Stomach (tissue), 4 donors: ENCODE results near the gene TNRC18.

ENCODE experiments used
- CTCF ChIP-seq, 7 experiments: fragments of 450-650 bp in 4 of 7; fragments of 200-600 bp in 3 of 7; sonication (generic) in 3 of 7; IDR thresholded peaks; one replicate each; pipeline ENCODE4 v1.5.1; 2016 to 2019; ENCODE audit warnings: antibody characterized with exemption in 7 of 7, control low read depth in 2 of 7, mild to moderate bottlenecking in 1 of 7
- EP300 ChIP-seq: sonication (generic); formaldehyde crosslinking; IDR thresholded peaks from one replicate; pipeline ENCODE4 v1.6.1; 2017; ENCODE audit warnings: antibody characterized with exemption
- POLR2A ChIP-seq, 4 donors: fragments of 450-650 bp; IDR thresholded peaks; one replicate each; pipeline ENCODE4 v1.6.1; 2016; ENCODE audit warnings: antibody characterized with exemption in 4 of 4, control low read depth in 2 of 4, mild to moderate bottlenecking in 1 of 4, moderate library complexity in 1 of 4

DNA sequence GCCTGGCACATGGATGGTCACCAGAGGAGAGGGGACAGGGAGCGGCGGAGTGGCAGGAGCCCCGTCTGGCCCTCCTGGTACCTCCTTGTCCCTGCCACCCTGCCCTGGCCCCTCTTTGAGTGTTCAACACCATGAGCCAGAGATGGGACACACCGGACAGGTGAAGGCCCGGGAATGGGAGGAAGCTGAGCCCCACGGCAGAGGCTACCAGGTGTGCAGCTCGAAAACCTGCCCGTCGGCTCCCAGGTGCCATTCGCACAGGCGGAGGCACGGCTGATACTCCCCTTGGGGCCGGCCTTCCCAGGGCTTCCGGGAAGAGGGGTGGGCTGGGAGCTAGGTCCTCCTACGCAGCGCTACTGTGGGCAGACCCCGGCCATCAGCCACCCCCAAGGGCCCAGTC lies 44.1 kb downstream of the TNRC18 start:
- TF ChIP-seq CTCF (IDR thresholded peaks at IDR 0.05) (no peak), POLR2A (IDR thresholded peaks at IDR 0.05) (no peak), EP300 (no peak)
